GM19372 (cell line): ENCODE measurements around the gene TMEM212.
"Not testable (repeated sequence)": the region's sequence is repeated elsewhere in the genome, so short reads cannot be mapped to it uniquely, and the experiment has no call there.

ENCODE experiments used
- ATAC-seq: cut with Tn5 transposase; IDR thresholded peaks from one replicate; pipeline ENCODE4 v1.9.1; 2021; ENCODE audit warnings: mild to moderate bottlenecking, low read depth, moderate library complexity; ENCODE audit not compliant: unreplicated experiment

TMEM212 gene

GRCh38 chr3:171880101-171880870 is 37.1 kb downstream of the TMEM212 start:
- no peak for ATAC-seq

- ATAC-seq = no peak
Observed at GRCh38 chr3:171881251-171881650, 38.1 kb downstream of the TMEM212 start.

DNA sequence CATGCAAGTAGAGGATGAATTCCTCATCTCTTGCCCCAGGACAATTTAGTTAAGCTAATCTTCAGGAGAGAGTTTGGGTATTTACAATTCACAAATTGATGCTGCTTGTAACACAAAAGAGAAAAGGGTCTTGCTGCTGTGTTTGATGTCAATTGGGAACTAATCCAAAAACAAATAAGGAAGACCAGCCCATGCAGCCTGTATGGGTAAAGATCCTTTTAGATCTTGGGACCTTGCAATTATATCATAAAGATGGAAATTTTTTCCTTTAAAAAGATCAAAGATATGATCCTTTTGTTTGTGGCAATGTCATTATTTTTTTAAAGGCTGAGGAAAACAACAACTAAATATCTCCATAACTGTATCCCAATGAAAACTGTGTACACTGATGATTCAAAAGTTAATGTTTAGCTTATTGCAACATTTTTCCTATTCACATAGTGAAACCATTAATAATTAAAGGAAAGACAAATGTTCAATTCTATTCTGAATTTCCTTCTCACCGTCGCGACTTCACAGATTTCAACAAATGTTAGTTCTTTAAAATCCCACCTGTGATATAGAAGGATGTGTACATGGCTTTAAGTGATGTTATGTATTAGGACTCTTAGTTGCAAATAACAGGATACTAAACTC is 40.2 kb downstream of the TMEM212 start:
- no peak for ATAC-seq

DNA sequence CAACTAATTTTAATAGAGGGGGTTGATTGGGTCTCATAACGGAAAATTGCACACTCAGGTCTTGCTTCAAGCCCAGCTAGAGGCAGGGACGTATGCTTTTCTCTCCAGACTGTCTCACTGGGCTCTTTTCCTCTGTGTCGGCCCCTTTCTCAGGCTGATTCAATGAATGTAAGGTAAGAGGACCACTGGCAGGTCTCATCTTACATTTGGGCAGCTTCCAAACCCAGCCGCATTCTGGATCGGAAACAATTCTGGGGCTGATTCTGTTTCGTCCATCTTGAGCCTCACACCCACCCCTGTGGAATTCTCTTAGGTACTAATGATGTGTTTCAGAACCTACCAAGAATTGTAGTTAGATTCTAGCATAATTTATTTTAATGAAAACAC is 40.7 kb downstream of the TMEM212 start:
- ATAC-seq = no peak

- no peak for ATAC-seq
Observed at GRCh38 chr3:171888466-171888865, 45.3 kb downstream of the TMEM212 start.

DNA sequence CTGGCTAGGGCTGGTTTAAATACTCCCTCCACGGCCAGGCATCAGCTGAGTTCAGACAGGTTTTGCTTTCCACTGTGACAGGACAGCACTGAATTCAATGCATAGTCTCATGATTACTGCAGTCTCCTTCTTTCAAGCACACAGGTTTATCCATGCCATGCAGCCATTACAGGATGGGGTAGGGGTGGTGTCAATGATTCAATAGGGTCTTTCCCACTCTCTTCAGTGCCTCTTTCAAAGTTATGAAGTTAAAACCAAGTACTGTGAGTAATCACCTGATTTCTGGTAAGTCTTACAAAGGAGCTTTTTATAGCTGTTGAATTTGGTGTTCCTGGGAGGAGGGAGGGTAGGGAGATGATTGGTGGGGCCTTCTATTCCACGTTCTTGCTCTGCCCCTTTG is 47.2 kb downstream of the TMEM212 start:
- ATAC-seq = no peak

DNA sequence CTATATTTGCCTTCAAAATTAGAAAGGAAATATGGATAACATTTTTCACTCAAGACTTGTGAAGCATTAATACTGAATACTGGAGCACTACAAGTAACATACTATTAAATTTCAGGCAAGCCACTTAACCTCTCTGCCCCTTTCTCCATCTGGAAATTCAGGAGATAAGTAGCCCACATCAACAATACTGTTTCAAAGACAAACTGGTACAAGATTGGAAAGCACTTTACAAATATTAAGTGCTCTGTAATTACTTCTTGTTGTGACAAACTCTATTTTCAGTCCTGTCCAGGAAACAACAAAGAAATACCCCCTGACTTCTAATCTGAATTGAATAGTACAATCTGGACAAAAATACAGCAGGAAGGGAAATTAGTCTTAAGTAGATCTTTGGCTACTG is 49.3 kb downstream of the TMEM212 start:
- no peak for ATAC-seq

GRCh38 chr3:171895291-171895690 is 52.1 kb downstream of the TMEM212 start:
- ATAC-seq = no peak

DNA sequence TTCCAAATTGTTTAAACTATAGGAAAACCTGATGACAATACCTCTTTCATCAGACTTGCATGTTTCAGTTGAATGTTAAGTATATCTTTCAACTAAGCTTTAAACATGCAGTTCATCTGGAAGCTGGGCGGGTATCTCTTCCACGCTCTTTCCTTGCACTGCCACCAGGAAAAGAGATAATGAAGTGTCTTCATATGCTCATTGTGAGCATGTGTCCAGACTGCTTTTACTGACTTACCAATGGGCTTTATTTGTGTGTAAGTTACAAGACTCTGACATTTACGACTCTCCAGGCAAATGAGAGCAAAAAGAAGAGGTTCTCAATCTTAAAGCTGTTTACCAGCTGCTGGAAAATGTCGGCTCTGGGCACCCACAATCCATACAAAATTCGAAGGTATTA is 52.8 kb downstream of the TMEM212 start:
- no peak for ATAC-seq

DNA sequence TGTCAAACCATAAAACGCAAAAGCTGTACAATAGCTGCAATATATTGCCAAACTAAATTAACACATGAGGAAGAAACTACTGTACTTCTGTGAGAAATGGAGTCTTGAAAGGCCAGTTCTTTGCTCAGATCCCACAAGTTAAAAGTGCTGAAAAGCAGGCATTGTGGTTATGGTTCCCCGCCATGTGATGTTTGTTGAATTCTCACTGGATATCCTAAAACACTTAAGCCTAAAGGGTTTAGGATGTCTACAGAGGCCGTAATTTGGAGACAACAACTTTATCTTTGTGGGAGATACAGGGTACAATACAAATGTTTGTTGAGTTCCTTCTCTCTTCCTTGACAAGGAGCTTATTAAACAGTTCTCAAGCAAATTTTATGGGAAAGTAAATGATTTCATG is 53.2 kb downstream of the TMEM212 start:
- ATAC-seq = no peak

GRCh38 chr3:171898192-171898591 is 55.0 kb downstream of the TMEM212 start:
- no peak for ATAC-seq

DNA sequence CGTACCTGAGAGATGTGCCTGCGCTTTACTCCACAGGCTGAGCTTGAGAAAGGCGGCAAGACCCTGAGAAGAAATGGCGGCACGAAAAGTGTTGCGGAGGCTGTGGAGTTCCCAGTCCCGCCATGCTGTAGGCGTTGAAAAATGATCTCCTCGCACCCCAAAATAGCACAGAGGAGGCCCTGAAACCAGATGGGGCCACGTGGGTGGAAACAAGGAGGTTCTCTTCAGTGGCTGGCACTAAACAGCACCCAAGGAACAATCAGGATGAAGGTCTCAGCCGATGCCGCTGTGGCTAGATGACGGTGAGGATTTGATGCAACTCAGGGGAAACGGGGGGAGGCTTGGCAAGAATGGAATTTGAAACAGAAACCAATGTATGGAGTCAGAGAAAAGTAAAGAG is 57.3 kb downstream of the TMEM212 start:
- no peak for ATAC-seq

DNA sequence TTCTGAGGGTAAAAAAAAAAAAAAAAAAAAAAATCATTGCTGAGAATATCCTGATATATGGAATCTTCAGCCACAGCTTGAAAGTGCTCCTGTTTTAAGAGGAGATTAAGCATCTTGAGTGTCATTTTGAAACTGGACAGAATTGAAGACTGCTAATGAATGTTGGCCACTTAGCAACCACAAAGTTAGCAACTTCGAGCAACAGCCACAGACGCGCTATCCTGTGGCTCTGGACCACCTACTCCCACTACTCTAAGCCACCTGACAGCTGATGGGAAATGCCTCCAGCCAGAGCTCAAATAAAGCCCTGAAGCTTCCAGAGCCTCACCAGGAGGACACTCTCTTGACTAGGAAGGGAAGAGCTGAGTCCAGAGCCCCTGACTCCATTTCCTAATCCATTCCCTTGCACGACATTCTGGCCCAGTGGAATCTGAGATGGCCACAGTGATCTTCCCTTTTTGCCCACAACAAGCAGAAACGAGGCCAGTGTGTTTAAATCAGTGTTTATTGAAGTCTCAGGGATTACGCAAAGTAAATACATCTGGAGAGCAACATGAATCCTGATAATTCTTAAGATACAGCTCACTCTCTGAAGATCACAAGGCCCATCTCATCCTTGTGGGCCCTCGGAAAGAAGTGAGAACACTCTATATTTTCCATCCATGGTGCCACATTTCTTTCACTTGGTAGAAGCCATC is 58.6 kb downstream of the TMEM212 start:
- no peak for ATAC-seq

DNA sequence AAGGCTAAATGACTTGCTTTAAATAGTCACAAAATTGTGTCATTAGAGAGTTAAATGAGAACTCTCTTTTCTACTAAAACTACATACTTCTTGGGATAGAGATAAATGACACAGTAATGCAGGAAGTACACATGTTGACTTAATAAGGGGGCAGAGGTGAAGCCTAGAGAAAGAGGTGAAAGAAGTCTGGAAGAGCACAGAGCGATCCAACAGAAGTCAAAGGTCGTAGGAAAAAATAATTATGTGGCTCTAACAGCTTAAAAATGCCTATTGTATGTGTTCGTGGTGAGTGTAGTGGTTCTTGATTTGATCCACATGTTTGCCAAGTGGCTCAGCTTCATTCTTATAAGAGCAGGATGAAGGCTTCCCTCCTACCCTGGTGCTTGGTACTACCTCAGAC is 61.7 kb downstream of the TMEM212 start:
- ATAC-seq = no peak

- not testable (repeated sequence) for ATAC-seq
Observed at GRCh38 chr3:171906503-171906902, 63.4 kb downstream of the TMEM212 start.

- no peak for ATAC-seq
Observed at GRCh38 chr3:171906951-171907676, 64.0 kb downstream of the TMEM212 start.

DNA sequence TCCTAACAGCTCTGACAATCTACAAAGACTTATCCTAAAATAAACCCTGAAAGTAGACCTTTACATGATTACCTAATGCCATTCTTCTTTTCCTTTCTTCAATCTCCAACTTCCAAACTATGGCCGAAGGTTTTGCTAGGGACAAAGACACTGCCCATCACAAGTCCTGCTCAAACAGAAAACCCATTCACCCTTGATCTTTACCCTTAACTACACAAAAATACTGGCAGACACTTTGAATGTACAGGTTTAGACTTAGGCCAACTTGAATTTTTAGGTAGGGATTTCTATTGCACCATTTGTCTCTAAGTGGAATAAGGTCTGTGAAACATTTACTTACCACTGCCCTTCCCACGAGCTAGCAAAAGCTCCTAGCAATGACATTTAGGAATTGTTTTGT is 64.6 kb downstream of the TMEM212 start:
- ATAC-seq = no peak

- ATAC-seq = no peak
Observed at GRCh38 chr3:171908731-171909130, 65.6 kb downstream of the TMEM212 start.
